Measurements from ENCODE around the gene ZBTB40. TPM values are rescaled to one million over a fixed set of nuclear protein-coding genes. Genes with fewer than 3 reads are reported as not detected.

ZBTB40 gene
- polyA plus RNA-seq, 3 donors = 1.1 to 17.8 (median 1.3) TPM

DNA sequence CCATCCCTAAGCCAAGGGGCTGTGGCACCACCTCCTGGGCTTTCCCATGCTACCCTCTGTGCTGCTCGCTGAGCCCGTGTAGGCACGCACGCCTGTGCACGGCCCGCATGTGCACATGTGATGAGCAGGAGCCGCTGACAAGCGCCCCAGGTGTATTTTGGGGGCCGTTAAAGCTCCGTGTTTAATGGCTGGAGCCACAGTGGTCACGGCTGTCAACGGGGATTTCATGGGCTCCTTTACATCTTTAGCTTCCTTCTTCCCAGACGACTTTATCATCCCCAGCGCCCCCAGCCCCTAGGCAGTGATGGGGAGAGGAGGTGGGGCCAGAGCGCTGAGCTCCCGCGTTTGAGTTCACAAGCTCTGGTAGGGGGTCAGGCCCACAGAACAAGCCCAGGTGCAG lies 99.9 kb downstream of the ZBTB40 start:
- DNase-seq = no peak
- 86% methylated on average over 12 of the region's 17 CpGs for WGBS (ENCODE audit: insufficient coverage)
- no peak overlapping the region for H3K4me3 Mint-ChIP-seq
- Histone ChIP-seq H3K4me3 (replicated peaks in 1 of 3; ENCODE audit: low read depth in 2 of 3, low read length in 3 of 3) (no peak overlapping the region), H3K27ac (ENCODE audit: low read depth in 1 of 2, low read length in 2 of 2) (no peak overlapping the region), H3K36me3 (replicated peaks in 1 of 2; ENCODE audit: control insufficient read depth in 1 of 2, insufficient read depth in 2 of 2, low read length in 2 of 2) (no peaks in the 10 kb centered on the region), H3K27me3 (ENCODE audit: control insufficient read depth in 2 of 2, insufficient read depth in 2 of 2, low read length in 2 of 2) (peaks cover 0 to 17% of the 10 kb centered on the region in 2 donors), H2AFZ (ENCODE audit: insufficient read depth, low read depth, low read length, poor library complexity, severe bottlenecking) (no peak overlapping the region), H3K79me2 (ENCODE audit: insufficient read depth, low read length) (no peaks in the 10 kb centered on the region), H3K9me3 (replicated peaks in 1 of 2; ENCODE audit: control insufficient read depth in 1 of 2, insufficient read depth in 1 of 2, low read length in 2 of 2) (no peaks in the 10 kb centered on the region), H4K20me1 (ENCODE audit: insufficient read depth, low read length) (no peaks in the 10 kb centered on the region), H3K4me1 (ENCODE audit: control insufficient read depth in 1 of 2, insufficient read depth in 2 of 2, low read length in 2 of 2) (no peaks in the 10 kb centered on the region), H3K9ac (ENCODE audit: insufficient read depth, low read length, poor library complexity, severe bottlenecking) (no peak overlapping the region), H3K4me2 (replicated peaks; ENCODE audit: extremely low read depth, low read length, poor library complexity, severe bottlenecking) (no peak overlapping the region)
- H3K27me3 Mint-ChIP-seq (ENCODE audit: low read depth in 3 of 3) = peaks cover 30 to 57% (median 55%) of the 10 kb centered on the region in 3 donors
- H3K36me3 Mint-ChIP-seq = no peaks in the 10 kb centered on the region
- no peaks in the 10 kb centered on the region for H3K9me3 Mint-ChIP-seq
- H3K4me1 Mint-ChIP-seq = no peaks in the 10 kb centered on the region
- no peak overlapping the region for H3K27ac Mint-ChIP-seq
- TF ChIP-seq, protein P1, sequence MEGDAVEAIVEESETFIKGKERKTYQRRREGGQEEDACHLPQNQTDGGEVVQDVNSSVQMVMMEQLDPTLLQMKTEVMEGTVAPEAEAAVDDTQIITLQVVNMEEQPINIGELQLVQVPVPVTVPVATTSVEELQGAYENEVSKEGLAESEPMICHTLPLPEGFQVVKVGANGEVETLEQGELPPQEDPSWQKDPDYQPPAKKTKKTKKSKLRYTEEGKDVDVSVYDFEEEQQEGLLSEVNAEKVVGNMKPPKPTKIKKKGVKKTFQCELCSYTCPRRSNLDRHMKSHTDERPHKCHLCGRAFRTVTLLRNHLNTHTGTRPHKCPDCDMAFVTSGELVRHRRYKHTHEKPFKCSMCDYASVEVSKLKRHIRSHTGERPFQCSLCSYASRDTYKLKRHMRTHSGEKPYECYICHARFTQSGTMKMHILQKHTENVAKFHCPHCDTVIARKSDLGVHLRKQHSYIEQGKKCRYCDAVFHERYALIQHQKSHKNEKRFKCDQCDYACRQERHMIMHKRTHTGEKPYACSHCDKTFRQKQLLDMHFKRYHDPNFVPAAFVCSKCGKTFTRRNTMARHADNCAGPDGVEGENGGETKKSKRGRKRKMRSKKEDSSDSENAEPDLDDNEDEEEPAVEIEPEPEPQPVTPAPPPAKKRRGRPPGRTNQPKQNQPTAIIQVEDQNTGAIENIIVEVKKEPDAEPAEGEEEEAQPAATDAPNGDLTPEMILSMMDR (IDR thresholded peaks at IDR 0.05) = no peak
- intact Hi-C loops (cut with micrococcal nuclease) = no loop called here

- Histone ChIP-seq H4K20me1 (ENCODE audit: insufficient read depth, low read length) (no peaks in the 10 kb centered on the region), H3K9me3 (replicated peaks in 1 of 2; ENCODE audit: control insufficient read depth in 1 of 2, insufficient read depth in 1 of 2, low read length in 2 of 2) (no peaks in the 10 kb centered on the region), H3K27ac (ENCODE audit: low read depth in 1 of 2, low read length in 2 of 2) (no peak overlapping the region), H3K79me2 (ENCODE audit: insufficient read depth, low read length) (no peaks in the 10 kb centered on the region), H3K9ac (ENCODE audit: insufficient read depth, low read length, poor library complexity, severe bottlenecking) (no peak overlapping the region), H3K4me1 (ENCODE audit: control insufficient read depth in 1 of 2, insufficient read depth in 2 of 2, low read length in 2 of 2) (no peaks in the 10 kb centered on the region), H2AFZ (ENCODE audit: insufficient read depth, low read depth, low read length, poor library complexity, severe bottlenecking) (no peak overlapping the region), H3K36me3 (replicated peaks in 1 of 2; ENCODE audit: control insufficient read depth in 1 of 2, insufficient read depth in 2 of 2, low read length in 2 of 2) (no peaks in the 10 kb centered on the region), H3K4me2 (replicated peaks; ENCODE audit: extremely low read depth, low read length, poor library complexity, severe bottlenecking) (no peak overlapping the region), H3K27me3 (ENCODE audit: control insufficient read depth in 2 of 2, insufficient read depth in 2 of 2, low read length in 2 of 2) (peaks cover 0 to 14% of the 10 kb centered on the region in 2 donors), H3K4me3 (replicated peaks in 1 of 3; ENCODE audit: low read depth in 2 of 3, low read length in 3 of 3) (no peak overlapping the region)
- 30% methylated on average over 2 of the region's 5 CpGs for WGBS (ENCODE audit: insufficient coverage)
- Mint-ChIP-seq H3K4me1 (no peaks in the 10 kb centered on the region), H3K4me3 (no peak overlapping the region), H3K27me3 (ENCODE audit: low read depth in 3 of 3) (peaks cover 31 to 57% (median 56%) of the 10 kb centered on the region in 3 donors), H3K36me3 (no peaks in the 10 kb centered on the region), H3K27ac (no peak overlapping the region), H3K9me3 (no peaks in the 10 kb centered on the region)
- TF ChIP-seq, protein P1 (IDR thresholded peaks at IDR 0.05) = no peak
- intact Hi-C loops (cut with micrococcal nuclease) = no loop called here
- no peak for DNase-seq
These were observed 100.4 kb downstream of the ZBTB40 start for GRCh38 chr1:22552021-22552420.
